Mesenchymal stem cell (in vitro differentiated cells and primary cell): Measurements from ENCODE around the gene RIMBP2.

Experiments
- DNase-seq: peaks from one replicate; pipeline ENCODE4 v3.0.0-alpha.2; 2013
- H2AFZ ChIP-seq: one replicate; pipeline ENCODE4 v1.6.1; 2013; ENCODE audit warnings: low read depth, mild to moderate bottlenecking, control low read depth, inconsistent platforms, low read length, moderate library complexity
- H2AK5ac ChIP-seq: 2 replicates; pipeline ENCODE4 v1.6.1; 2013; ENCODE audit warnings: low read length, moderate library complexity, mild to moderate bottlenecking, inconsistent platforms; ENCODE audit not compliant: severe bottlenecking
- H2BK120ac ChIP-seq: one replicate; pipeline ENCODE4 v1.6.1; 2013; ENCODE audit warnings: low read depth, mild to moderate bottlenecking, inconsistent platforms, low read length, moderate library complexity
- H2BK12ac ChIP-seq, 2 experiments: one replicate each; pipeline ENCODE4 v1.6.1; 2013; ENCODE audit warnings: inconsistent platforms in 2 of 2, low read length in 2 of 2, mild to moderate bottlenecking in 2 of 2, moderate library complexity in 2 of 2, control low read depth in 1 of 2
- H2BK15ac ChIP-seq: one replicate; pipeline ENCODE4 v1.6.1; 2013; ENCODE audit warnings: mild to moderate bottlenecking, low read depth, inconsistent platforms; ENCODE audit not compliant: poor library complexity, severe bottlenecking
- H2BK5ac ChIP-seq: 2 replicates; pipeline ENCODE4 v1.6.1; 2013; ENCODE audit warnings: low read depth, mild to moderate bottlenecking, low read length, control low read depth, inconsistent platforms; ENCODE audit not compliant: poor library complexity, severe bottlenecking
- H3K14ac ChIP-seq, 2 experiments: one replicate each; pipeline ENCODE4 v1.6.1; 2013; ENCODE audit warnings: inconsistent platforms in 2 of 2, low read length in 2 of 2, control low read depth in 1 of 2, mild to moderate bottlenecking in 1 of 2, moderate library complexity in 1 of 2
- H3K18ac ChIP-seq, 2 experiments: one replicate each; pipeline ENCODE4 v1.6.1; 2013; ENCODE audit warnings: inconsistent platforms in 2 of 2, low read length in 2 of 2, control low read depth in 1 of 2, low read depth in 1 of 2, mild to moderate bottlenecking in 1 of 2
- H3K23ac ChIP-seq, 2 experiments: one replicate each; pipeline ENCODE4 v1.6.1; 2013; ENCODE audit warnings: inconsistent platforms in 2 of 2, low read length in 2 of 2, mild to moderate bottlenecking in 2 of 2, moderate library complexity in 2 of 2, control low read depth in 1 of 2
- H3K27ac ChIP-seq: 2 replicates; pipeline ENCODE4 v1.5.1; 2013; ENCODE audit warnings: mild to moderate bottlenecking, moderate library complexity, low read length, control low read depth, inconsistent platforms; ENCODE audit not compliant: poor library complexity, severe bottlenecking
- H3K27me3 ChIP-seq, 2 experiments: 2 replicates each; pipeline versions ENCODE4 v1.6.1 to v1.7.0; 2013; ENCODE audit warnings: low read length in 2 of 2, mild to moderate bottlenecking in 2 of 2, moderate library complexity in 2 of 2, control low read depth in 1 of 2, inconsistent platforms in 1 of 2; ENCODE audit not compliant: control insufficient read depth in 1 of 2, insufficient read depth in 1 of 2
- H3K36me3 ChIP-seq, 2 experiments: 2 replicates each; pipeline versions ENCODE4 v1.6.1 to v1.7.0; 2013; ENCODE audit warnings: low read length in 2 of 2, control low read depth in 1 of 2, inconsistent platforms in 1 of 2, low read depth in 1 of 2, mild to moderate bottlenecking in 1 of 2; ENCODE audit not compliant: insufficient read depth in 2 of 2, control insufficient read depth in 1 of 2
- H3K4ac ChIP-seq, 2 experiments: one replicate each; pipeline ENCODE4 v1.6.1; 2013; ENCODE audit warnings: inconsistent platforms in 2 of 2, low read length in 2 of 2, mild to moderate bottlenecking in 2 of 2, moderate library complexity in 2 of 2, control low read depth in 1 of 2, low read depth in 1 of 2
- H3K4me1 ChIP-seq: 2 replicates; pipeline ENCODE4 v1.6.1; 2013; ENCODE audit warnings: low read depth, low read length, control low read depth; ENCODE audit not compliant: control insufficient read depth, insufficient read depth
- H3K4me2 ChIP-seq: 2 replicates; pipeline ENCODE4 v1.6.1; 2013; ENCODE audit warnings: low read length, mild to moderate bottlenecking, inconsistent platforms; ENCODE audit not compliant: poor library complexity, severe bottlenecking
- H3K4me3 ChIP-seq, 2 experiments: 2 replicates each; pipeline versions ENCODE4 v1.5.1 to v1.7.0; 2013; ENCODE audit warnings: low read length in 2 of 2, mild to moderate bottlenecking in 2 of 2, control low read depth in 1 of 2, low read depth in 1 of 2; ENCODE audit not compliant: insufficient read depth in 1 of 2
- H3K79me1 ChIP-seq: replicated peaks from 2 replicates; pipeline ENCODE4 v1.6.1; 2013; ENCODE audit warnings: mild to moderate bottlenecking, control low read depth, low read length, inconsistent platforms; ENCODE audit not compliant: poor library complexity, severe bottlenecking
- H3K9ac ChIP-seq: 2 replicates; pipeline ENCODE4 v1.7.0; 2013; ENCODE audit warnings: mild to moderate bottlenecking, low read length, moderate library complexity
- H3K9me3 ChIP-seq: 2 replicates; pipeline ENCODE4 v1.7.0; 2013; ENCODE audit warnings: mild to moderate bottlenecking, low read length; ENCODE audit not compliant: control insufficient read depth
- H4K8ac ChIP-seq: one replicate; pipeline ENCODE4 v1.6.1; 2013; ENCODE audit warnings: inconsistent platforms, mild to moderate bottlenecking, low read length, moderate library complexity
- H4K91ac ChIP-seq: one replicate; pipeline ENCODE4 v1.6.1; 2013; ENCODE audit warnings: mild to moderate bottlenecking, low read length, inconsistent platforms
- WGBS: methylation state at CpG from one replicate; pipeline ENCODE4 v1.1.7; 2013; ENCODE audit warnings: mixed read lengths; 5-methylcytosine and 5-hydroxymethylcytosine counted together

Gene RIMBP2

DNA sequence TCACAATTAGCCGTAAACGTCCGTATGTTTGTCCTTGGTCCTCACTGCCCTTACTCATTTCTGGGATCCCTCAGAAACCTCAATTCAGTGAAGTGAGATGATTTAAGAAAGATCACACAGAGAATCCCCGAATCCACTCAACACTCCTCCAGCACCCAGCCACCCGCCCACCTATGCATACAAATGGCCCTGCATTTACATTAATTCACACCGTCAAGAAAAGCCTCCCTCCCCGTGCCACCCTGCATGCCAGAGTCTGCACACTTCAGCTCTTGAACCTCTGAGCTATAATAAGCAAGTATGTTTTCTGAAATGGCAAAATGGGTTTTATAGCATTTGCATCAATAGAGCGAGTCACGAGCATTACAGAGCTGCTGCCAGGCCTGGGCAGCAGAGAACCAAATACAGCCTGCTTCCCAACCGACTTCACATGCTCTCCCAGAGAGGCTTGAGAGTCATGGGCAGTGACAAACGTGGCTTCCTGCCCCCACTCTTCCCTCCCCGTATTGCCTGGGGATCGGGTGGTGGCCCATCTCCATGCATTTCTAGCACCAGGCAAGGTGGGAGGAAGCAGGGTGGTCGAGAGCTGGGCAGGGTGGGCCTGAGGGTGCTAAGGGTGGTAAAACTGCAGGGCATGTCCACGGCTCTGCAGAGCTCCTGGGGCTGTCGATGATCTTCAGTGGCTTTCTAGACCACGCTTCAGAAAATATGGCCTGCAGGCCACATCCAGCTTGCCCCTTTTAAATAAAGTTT is 177.6 kb downstream of the RIMBP2 start:
- 56% methylated on average over 14 of the region's 17 CpGs for WGBS
- H3K4me2 ChIP-seq, result no peak overlapping the region
- no peaks in the 10 kb centered on the region for H3K36me3 ChIP-seq
- H2AK5ac ChIP-seq, result no peak overlapping the region
- no peak overlapping the region for H4K8ac ChIP-seq
- no peak overlapping the region for H3K23ac ChIP-seq
- no peak overlapping the region for H4K91ac ChIP-seq
- no peak overlapping the region for H3K27ac ChIP-seq
- no peak overlapping the region for H3K9ac ChIP-seq
- H3K9me3 ChIP-seq, result peaks cover 5% of the 10 kb centered on the region
- no peak overlapping the region for H2BK5ac ChIP-seq
- no peaks in the 10 kb centered on the region for H3K79me1 ChIP-seq
- H3K27me3 ChIP-seq, result no peaks in the 10 kb centered on the region
- no peak overlapping the region for H3K4me3 ChIP-seq
- no peak overlapping the region for H3K4ac ChIP-seq
- no peak overlapping the region for H2BK120ac ChIP-seq
- DNase-seq, result no peak
- no peak overlapping the region for H3K18ac ChIP-seq
- H2BK15ac ChIP-seq, result no peak overlapping the region
- H2AFZ ChIP-seq, result no peak overlapping the region
- no peaks in the 10 kb centered on the region for H3K4me1 ChIP-seq
- no peak overlapping the region for H3K14ac ChIP-seq
- no peak overlapping the region for H2BK12ac ChIP-seq

DNA sequence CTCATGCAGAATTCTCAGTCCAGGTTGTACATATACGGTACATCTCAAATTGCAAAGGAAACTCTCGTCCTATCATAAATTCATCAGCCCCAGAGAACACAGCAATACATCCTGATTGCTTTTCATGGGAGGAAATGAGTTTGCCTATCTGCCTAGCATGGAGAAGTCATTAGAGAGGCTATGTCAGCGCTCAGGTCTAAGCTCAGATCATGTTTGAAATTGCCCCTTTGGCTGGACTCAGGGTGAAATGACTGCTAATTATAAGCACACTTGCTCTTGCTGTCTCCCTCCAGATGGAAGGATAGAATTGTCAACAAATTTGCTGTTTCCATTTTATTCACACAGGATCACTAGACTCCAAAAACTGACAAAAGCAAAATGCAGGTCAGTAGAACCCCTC is 178.4 kb downstream of the RIMBP2 start:
- no peak overlapping the region for H3K9ac ChIP-seq
- H2BK5ac ChIP-seq, result no peak overlapping the region
- no peak overlapping the region for H3K14ac ChIP-seq
- 78% methylated on average over 3 of the region's 3 CpGs for WGBS
- H4K8ac ChIP-seq, result no peak overlapping the region
- no peak overlapping the region for H2BK12ac ChIP-seq
- no peak overlapping the region for H3K4me3 ChIP-seq
- DNase-seq, result no peak
- H3K79me1 ChIP-seq, result no peaks in the 10 kb centered on the region
- H2AFZ ChIP-seq, result no peak overlapping the region
- no peak overlapping the region for H3K23ac ChIP-seq
- H3K27me3 ChIP-seq, result no peaks in the 10 kb centered on the region
- H3K4me1 ChIP-seq, result no peaks in the 10 kb centered on the region
- no peak overlapping the region for H2AK5ac ChIP-seq
- no peak overlapping the region for H2BK15ac ChIP-seq
- no peak overlapping the region for H3K27ac ChIP-seq
- no peak overlapping the region for H3K18ac ChIP-seq
- no peak overlapping the region for H2BK120ac ChIP-seq
- peaks cover 5% of the 10 kb centered on the region for H3K9me3 ChIP-seq
- H4K91ac ChIP-seq, result no peak overlapping the region
- H3K36me3 ChIP-seq, result no peaks in the 10 kb centered on the region
- H3K4ac ChIP-seq, result no peak overlapping the region
- no peak overlapping the region for H3K4me2 ChIP-seq

DNA sequence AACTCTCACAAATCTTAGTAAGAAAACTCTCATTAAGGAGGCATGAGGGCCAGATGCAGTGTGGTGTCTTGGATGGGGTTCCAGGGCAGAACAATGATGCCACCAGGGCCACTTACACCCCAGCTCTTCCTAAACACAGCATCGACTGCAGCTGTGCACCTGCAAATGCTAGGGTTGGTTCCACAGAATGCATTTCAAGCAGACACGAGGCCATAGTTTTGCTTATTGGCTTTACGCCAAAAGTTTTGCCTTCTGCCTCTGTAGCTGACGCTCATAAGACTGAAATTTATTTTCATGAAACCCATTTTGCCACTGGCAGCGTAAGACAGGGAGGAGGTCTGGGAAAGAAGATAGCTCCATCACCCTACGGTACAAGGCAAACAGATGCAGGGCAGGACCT is 179.0 kb downstream of the RIMBP2 start:
- Histone ChIP-seq H3K9ac (no peak overlapping the region), H4K91ac (no peak overlapping the region), H3K27me3 (no peaks in the 10 kb centered on the region), H2BK5ac (no peak overlapping the region), H3K4me1 (no peaks in the 10 kb centered on the region), H3K36me3 (no peaks in the 10 kb centered on the region), H3K4ac (no peak overlapping the region), H3K4me3 (no peak overlapping the region), H3K27ac (no peak overlapping the region), H3K4me2 (no peak overlapping the region), H3K79me1 (no peaks in the 10 kb centered on the region), H3K18ac (no peak overlapping the region), H4K8ac (no peak overlapping the region), H3K14ac (no peak overlapping the region), H2BK15ac (no peak overlapping the region), H2BK12ac (no peak overlapping the region), H3K9me3 (peaks cover 3% of the 10 kb centered on the region), H2AK5ac (no peak overlapping the region), H3K23ac (no peak overlapping the region), H2AFZ (no peak overlapping the region), H2BK120ac (no peak overlapping the region)
- no peak for DNase-seq
- 83% methylated on average over 6 of the region's 6 CpGs for WGBS

DNA sequence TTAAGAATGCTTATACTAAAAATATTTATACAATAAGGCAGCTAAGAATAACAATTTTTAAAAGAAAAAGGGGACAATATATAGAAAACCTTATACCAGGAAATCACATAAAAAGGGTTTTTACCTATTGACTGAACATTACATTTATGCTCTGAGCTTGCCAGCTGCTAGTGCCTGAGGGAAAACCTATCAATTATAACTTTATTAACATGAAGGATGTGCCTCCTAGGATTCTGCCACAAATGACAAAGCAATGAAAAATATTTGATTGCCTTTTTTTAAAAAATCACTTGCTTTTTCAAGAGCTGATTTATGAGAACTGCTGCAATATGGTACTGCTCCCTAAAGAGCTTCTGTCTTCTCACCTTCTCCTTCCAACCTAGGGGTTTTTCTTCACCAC is 185.7 kb downstream of the RIMBP2 start:
- DNase-seq, result no peak
- Histone ChIP-seq H3K14ac (no peak overlapping the region), H3K9ac (no peak overlapping the region), H3K4me1 (no peaks in the 10 kb centered on the region), H3K27me3 (no peaks in the 10 kb centered on the region), H2BK5ac (no peak overlapping the region), H4K8ac (no peak overlapping the region), H2BK120ac (no peak overlapping the region), H2AFZ (no peak overlapping the region), H3K9me3 (no peaks in the 10 kb centered on the region), H3K23ac (no peak overlapping the region), H3K4me2 (no peak overlapping the region), H4K91ac (no peak overlapping the region), H2BK15ac (no peak overlapping the region), H3K79me1 (no peaks in the 10 kb centered on the region), H3K36me3 (no peaks in the 10 kb centered on the region), H2BK12ac (no peak overlapping the region), H3K27ac (no peak overlapping the region), H3K4me3 (no peak overlapping the region), H3K4ac (no peak overlapping the region), H2AK5ac (no peak overlapping the region), H3K18ac (no peak overlapping the region)
